HepG2 (cell line): ENCODE data around the gene SLC25A19. TPM values are rescaled to one million over a fixed set of nuclear protein-coding genes. Genes with fewer than 3 reads are reported as not detected.

Source experiments
- ESRRA ChIP-seq: sonication (generic); formaldehyde crosslinking; IDR thresholded peaks from 2 replicates; pipeline ENCODE4 v1.5.1; 2020; ENCODE audit warnings: mild to moderate bottlenecking, low read depth, missing genetic modification reagents
- FOXK1 ChIP-seq: sonication (generic); formaldehyde crosslinking; IDR thresholded peaks from 2 replicates; pipeline ENCODE4 v1.4.0; 2020; ENCODE audit warnings: low read depth, missing genetic modification reagents, borderline replicate concordance
- SNAI1 ChIP-seq: sonication (generic); formaldehyde crosslinking; IDR thresholded peaks from 2 replicates; pipeline ENCODE4 v1.5.0; 2020; ENCODE audit warnings: mild to moderate bottlenecking, missing genetic modification reagents, borderline replicate concordance
- XRCC5 ChIP-seq: fragments of 200-400 bp; formaldehyde crosslinking; optimal IDR thresholded peaks from 2 replicates; pipeline ENCODE3; 2017; ENCODE audit warnings: mild to moderate bottlenecking, low read length
- ZNF703 ChIP-seq: sonication (generic); formaldehyde crosslinking; IDR thresholded peaks from 2 replicates; pipeline ENCODE4 v1.5.1; 2020; ENCODE audit warnings: missing genetic modification reagents, mild to moderate bottlenecking, moderate library complexity, borderline replicate concordance
- polyA plus RNA-seq, 8 experiments: library from polyadenylated mRNA; depleted of rRNA in 3 of 8; stranded (reverse) in 7 of 8; unstranded in 1 of 8; fragments of >200 nt; fragmentation: Illumina TruSeq in 4 of 8; extraction: Trizol in 4 of 8; gene quantifications; 2 replicates each; pipeline versions ENCODE4 v1.2.1 to v1.2.3, GENCODE V29; 2011 to 2016; ENCODE audit warnings: low read depth in 4 of 8, missing spikeins in 1 of 8, mixed read lengths in 1 of 8; ENCODE audit not compliant: insufficient read depth in 1 of 8
- total RNA-seq, 5 experiments: library from RNA; depleted of rRNA; stranded (reverse); fragments of >200 nt; fragmentation: Illumina TruSeq; extraction: Trizol; gene quantifications; 2 replicates each; pipeline ENCODE4 v1.2.3, GENCODE V29; 2016; ENCODE audit warnings: low read depth in 1 of 5
- TF ChIP-seq, protein P1 (sequence below): sonication (generic); formaldehyde crosslinking; IDR thresholded peaks from 2 replicates; pipeline ENCODE4 v1.5.0; 2020; ENCODE audit warnings: missing genetic modification reagents
- TF ChIP-seq, protein P2 (sequence below): sonication (generic); formaldehyde crosslinking; IDR thresholded peaks from 2 replicates; pipeline ENCODE4 v1.5.1; 2020; ENCODE audit warnings: missing genetic modification reagents, mild to moderate bottlenecking, borderline replicate concordance
- TF ChIP-seq, protein P3 (sequence below): sonication (generic); formaldehyde crosslinking; conservative IDR thresholded peaks from 2 replicates; pipeline ENCODE4 v1.8.0; 2022; ENCODE audit warnings: low read depth, missing genetic modification reagents
- TF ChIP-seq, protein P4 (sequence below): IDR thresholded peaks from 2 replicates; pipeline ENCODE4 v1.6.1; 2016; ENCODE audit warnings: mild to moderate bottlenecking, missing biosample characterization, missing genetic modification reagents
- TF ChIP-seq, protein P5 (sequence below): sonication (generic); formaldehyde crosslinking; IDR thresholded peaks from 2 replicates; pipeline ENCODE4 v1.8.1; 2022; ENCODE audit warnings: low read depth, mild to moderate bottlenecking, missing genetic modification reagents
- TF ChIP-seq, protein P6 (sequence below): sonication (generic); formaldehyde crosslinking; IDR thresholded peaks from 2 replicates; pipeline ENCODE4 v1.5.1; 2020; ENCODE audit warnings: mild to moderate bottlenecking, missing genetic modification reagents, moderate library complexity

The SLC25A19 gene
- total and polyA plus RNA-seq, 2 of the 13 experiments (the other 11 are each of a cell fraction or from before 2014, with no cell fraction given) = 24.4 to 41.4 TPM

DNA sequence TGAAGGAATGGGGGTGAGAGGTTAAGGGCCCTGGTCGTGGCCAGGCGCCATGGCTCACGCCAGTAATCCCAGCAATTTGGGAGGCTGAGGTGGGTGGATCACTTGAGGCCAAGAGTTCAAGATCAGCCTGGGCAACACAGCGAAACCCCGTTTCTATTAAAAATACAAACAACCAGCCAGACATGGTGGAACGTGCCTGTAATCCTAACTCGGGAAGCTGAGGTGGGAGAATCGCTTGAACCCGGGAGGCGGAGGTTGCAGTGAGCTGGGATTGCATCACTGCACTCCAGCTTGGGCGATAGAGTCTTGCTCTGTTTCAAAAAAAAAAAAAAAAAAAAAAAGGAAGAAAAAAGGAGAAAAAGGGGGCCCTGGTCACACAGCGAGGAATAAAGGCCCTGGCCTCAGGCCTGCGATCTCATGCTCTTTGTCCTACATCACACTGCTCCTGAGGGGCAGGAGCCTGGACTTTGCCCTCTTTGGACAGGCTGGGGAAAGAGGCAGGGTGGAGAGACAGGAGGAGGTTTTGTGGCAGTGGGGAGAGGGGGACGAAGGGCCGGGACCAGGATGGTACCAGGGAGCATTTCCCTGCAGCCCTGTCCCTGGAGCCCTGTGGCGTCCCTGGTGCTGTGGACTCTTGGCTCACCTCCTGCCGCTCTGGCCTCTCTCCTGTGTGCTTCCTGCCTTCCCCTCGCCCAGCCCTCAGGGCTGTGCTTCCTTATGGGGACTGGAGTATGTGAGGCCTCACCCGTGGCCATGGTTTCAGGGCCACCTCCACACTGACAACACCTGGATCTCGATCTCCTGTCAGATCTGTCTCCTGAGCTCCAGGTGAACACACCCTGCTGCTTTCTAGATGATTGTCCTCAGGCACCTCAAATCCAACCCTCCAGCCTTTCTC is 19.7 kb upstream of the SLC25A19 start (continued):
- TF ChIP-seq XRCC5 (peak; percentile 94), FOXK1 (peak; percentile 36; the same call in 1 of the 2 replicates), SNAI1 (peak; percentile 72; the same call in 1 of the 2 replicates), ZNF703 (CRISPR knock-in tag) (no peak), ESRRA (CRISPR knock-in tag) (peak; percentile 86)
- TF ChIP-seq, protein P1, sequence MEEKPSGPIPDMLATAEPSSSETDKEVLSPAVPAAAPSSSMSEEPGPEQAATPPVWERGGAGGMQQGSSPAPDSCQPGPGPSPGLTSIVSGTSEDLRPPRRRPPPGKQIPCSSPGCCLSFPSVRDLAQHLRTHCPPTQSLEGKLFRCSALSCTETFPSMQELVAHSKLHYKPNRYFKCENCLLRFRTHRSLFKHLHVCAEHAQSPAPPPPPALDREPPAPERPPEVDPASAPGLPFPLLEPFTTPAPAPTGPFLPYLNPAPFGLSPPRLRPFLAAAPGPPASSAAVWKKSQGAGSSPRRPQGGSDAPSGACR (CRISPR knock-in tag) = peak; percentile 90
- TF ChIP-seq, protein P2, sequence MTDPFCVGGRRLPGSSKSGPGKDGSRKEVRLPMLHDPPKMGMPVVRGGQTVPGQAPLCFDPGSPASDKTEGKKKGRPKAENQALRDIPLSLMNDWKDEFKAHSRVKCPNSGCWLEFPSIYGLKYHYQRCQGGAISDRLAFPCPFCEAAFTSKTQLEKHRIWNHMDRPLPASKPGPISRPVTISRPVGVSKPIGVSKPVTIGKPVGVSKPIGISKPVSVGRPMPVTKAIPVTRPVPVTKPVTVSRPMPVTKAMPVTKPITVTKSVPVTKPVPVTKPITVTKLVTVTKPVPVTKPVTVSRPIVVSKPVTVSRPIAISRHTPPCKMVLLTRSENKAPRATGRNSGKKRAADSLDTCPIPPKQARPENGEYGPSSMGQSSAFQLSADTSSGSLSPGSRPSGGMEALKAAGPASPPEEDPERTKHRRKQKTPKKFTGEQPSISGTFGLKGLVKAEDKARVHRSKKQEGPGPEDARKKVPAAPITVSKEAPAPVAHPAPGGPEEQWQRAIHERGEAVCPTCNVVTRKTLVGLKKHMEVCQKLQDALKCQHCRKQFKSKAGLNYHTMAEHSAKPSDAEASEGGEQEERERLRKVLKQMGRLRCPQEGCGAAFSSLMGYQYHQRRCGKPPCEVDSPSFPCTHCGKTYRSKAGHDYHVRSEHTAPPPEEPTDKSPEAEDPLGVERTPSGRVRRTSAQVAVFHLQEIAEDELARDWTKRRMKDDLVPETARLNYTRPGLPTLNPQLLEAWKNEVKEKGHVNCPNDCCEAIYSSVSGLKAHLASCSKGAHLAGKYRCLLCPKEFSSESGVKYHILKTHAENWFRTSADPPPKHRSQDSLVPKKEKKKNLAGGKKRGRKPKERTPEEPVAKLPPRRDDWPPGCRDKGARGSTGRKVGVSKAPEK = no peak
- TF ChIP-seq, protein P3, sequence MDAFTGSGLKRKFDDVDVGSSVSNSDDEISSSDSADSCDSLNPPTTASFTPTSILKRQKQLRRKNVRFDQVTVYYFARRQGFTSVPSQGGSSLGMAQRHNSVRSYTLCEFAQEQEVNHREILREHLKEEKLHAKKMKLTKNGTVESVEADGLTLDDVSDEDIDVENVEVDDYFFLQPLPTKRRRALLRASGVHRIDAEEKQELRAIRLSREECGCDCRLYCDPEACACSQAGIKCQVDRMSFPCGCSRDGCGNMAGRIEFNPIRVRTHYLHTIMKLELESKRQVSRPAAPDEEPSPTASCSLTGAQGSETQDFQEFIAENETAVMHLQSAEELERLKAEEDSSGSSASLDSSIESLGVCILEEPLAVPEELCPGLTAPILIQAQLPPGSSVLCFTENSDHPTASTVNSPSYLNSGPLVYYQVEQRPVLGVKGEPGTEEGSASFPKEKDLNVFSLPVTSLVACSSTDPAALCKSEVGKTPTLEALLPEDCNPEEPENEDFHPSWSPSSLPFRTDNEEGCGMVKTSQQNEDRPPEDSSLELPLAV (CRISPR knock-in tag) = no peak
- TF ChIP-seq, protein P4, sequence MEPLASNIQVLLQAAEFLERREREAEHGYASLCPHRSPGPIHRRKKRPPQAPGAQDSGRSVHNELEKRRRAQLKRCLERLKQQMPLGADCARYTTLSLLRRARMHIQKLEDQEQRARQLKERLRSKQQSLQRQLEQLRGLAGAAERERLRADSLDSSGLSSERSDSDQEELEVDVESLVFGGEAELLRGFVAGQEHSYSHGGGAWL (CRISPR knock-in tag) = no peak
- TF ChIP-seq, protein P5, sequence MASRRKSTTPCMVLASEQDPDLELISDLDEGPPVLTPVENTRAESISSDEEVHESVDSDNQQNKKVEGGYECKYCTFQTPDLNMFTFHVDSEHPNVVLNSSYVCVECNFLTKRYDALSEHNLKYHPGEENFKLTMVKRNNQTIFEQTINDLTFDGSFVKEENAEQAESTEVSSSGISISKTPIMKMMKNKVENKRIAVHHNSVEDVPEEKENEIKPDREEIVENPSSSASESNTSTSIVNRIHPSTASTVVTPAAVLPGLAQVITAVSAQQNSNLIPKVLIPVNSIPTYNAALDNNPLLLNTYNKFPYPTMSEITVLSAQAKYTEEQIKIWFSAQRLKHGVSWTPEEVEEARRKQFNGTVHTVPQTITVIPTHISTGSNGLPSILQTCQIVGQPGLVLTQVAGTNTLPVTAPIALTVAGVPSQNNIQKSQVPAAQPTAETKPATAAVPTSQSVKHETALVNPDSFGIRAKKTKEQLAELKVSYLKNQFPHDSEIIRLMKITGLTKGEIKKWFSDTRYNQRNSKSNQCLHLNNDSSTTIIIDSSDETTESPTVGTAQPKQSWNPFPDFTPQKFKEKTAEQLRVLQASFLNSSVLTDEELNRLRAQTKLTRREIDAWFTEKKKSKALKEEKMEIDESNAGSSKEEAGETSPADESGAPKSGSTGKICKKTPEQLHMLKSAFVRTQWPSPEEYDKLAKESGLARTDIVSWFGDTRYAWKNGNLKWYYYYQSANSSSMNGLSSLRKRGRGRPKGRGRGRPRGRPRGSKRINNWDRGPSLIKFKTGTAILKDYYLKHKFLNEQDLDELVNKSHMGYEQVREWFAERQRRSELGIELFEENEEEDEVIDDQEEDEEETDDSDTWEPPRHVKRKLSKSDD = peak; percentile 88
- TF ChIP-seq, protein P6, sequence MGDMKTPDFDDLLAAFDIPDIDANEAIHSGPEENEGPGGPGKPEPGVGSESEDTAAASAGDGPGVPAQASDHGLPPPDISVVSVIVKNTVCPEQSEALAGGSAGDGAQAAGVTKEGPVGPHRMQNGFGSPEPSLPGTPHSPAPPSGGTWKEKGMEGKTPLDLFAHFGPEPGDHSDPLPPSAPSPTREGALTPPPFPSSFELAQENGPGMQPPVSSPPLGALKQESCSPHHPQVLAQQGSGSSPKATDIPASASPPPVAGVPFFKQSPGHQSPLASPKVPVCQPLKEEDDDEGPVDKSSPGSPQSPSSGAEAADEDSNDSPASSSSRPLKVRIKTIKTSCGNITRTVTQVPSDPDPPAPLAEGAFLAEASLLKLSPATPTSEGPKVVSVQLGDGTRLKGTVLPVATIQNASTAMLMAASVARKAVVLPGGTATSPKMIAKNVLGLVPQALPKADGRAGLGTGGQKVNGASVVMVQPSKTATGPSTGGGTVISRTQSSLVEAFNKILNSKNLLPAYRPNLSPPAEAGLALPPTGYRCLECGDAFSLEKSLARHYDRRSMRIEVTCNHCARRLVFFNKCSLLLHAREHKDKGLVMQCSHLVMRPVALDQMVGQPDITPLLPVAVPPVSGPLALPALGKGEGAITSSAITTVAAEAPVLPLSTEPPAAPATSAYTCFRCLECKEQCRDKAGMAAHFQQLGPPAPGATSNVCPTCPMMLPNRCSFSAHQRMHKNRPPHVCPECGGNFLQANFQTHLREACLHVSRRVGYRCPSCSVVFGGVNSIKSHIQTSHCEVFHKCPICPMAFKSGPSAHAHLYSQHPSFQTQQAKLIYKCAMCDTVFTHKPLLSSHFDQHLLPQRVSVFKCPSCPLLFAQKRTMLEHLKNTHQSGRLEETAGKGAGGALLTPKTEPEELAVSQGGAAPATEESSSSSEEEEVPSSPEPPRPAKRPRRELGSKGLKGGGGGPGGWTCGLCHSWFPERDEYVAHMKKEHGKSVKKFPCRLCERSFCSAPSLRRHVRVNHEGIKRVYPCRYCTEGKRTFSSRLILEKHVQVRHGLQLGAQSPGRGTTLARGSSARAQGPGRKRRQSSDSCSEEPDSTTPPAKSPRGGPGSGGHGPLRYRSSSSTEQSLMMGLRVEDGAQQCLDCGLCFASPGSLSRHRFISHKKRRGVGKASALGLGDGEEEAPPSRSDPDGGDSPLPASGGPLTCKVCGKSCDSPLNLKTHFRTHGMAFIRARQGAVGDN (CRISPR knock-in tag) = peak; percentile 99
